ENCODE results near the gene FN3K. TPM values are rescaled to one million over a fixed set of nuclear protein-coding genes. Genes with fewer than 3 reads are reported as not detected.

Gene FN3K
- total RNA-seq, 1 donor from 2014 or later: 5.9 TPM

- Histone ChIP-seq H3K36me3 (no peaks in the 10 kb centered on the region), H3K4me3 (no peak overlapping the region), H3K9me3 (no peaks in the 10 kb centered on the region), H3K4me1 (peaks cover 9% of the 10 kb centered on the region), H3K27me3 (no peaks in the 10 kb centered on the region), H3K27ac (no peak overlapping the region)
- TF ChIP-seq POLR2AphosphoS5 (IDR thresholded peaks at IDR 0.05; ENCODE audit: insufficient read depth in 1 of 2, low read depth in 1 of 2) (no peak), CTCF (IDR thresholded peaks at IDR 0.05) (no peak), POLR2A (IDR thresholded peaks at IDR 0.05) (no peak)
- intact Hi-C loops (cut with DNase I): loop anchor here (5.0 kb wide), 1 partner anchor 48 kb away; no protein-coding TSS in a partner anchor
- no peak for DNase-seq (ENCODE audit: extremely low spot score in 2 of 2)
Observed at GRCh38 chr17:82799591-82799990, 64.2 kb downstream of the FN3K start.

Other genes starting within 250 kb of the FN3K start
- 55.5 TPM for gene FOXK2, start 215.9 kb upstream of the FN3K start, total RNA-seq
- 86.4 TPM for gene WDR45B, start 87.2 kb upstream of the FN3K start, total RNA-seq
- gene RAB40B, start 36.9 kb upstream of the FN3K start, total RNA-seq: 29.2 TPM
- 10.6 TPM for gene FN3KRP, start 18.9 kb upstream of the FN3K start, total RNA-seq
- 79.3 TPM for gene TBCD, start 16.4 kb downstream of the FN3K start, total RNA-seq
- 83.0 TPM for gene ZNF750, start 104.4 kb downstream of the FN3K start, total RNA-seq

Data from vagina (tissue), 2 donors.